Sigmoid colon (tissue), 7 donors: ENCODE data around the gene TSLP. TPM values are rescaled to one million over a fixed set of nuclear protein-coding genes. Genes with fewer than 3 reads are reported as not detected.
A peak's percentile ranks its signal among the peaks of the same experiment; 100 is the strongest.

Experiments
- DNase-seq: peaks from one replicate; pipeline ENCODE4 v3.0.0-alpha.2; 2019
- H3K27ac ChIP-seq, 4 donors: fragments of 200-600 bp; sonication (generic); one replicate each; pipeline ENCODE4 v1.5.1; 2016 to 2019; ENCODE audit warnings: mild to moderate bottlenecking in 1 of 4
- H3K27me3 ChIP-seq, 3 donors: fragments of 200-600 bp; sonication (generic); one replicate each; pipeline ENCODE4 v1.5.1; 2019; ENCODE audit warnings: mild to moderate bottlenecking in 1 of 3
- H3K36me3 ChIP-seq, 4 donors: fragments of 200-600 bp; sonication (generic); one replicate each; pipeline ENCODE4 v1.5.1; 2016 to 2019
- H3K4me1 ChIP-seq, 4 donors: fragments of 200-600 bp; sonication (generic); one replicate each; pipeline ENCODE4 v1.5.1; 2017 to 2019
- H3K4me3 ChIP-seq, 4 donors: fragments of 200-600 bp; sonication (generic); one replicate each; pipeline ENCODE4 v1.5.1; 2017 to 2019; ENCODE audit warnings: mild to moderate bottlenecking in 2 of 4, moderate library complexity in 1 of 4
- H3K9me3 ChIP-seq, 4 donors: fragments of 200-600 bp in 3 of 4; sonication (generic) in 3 of 4; one replicate each; pipeline versions ENCODE4 v1.5.1 to v1.6.1; 2013 to 2019
- EP300 ChIP-seq, 4 donors: sonication (generic); formaldehyde crosslinking; IDR thresholded peaks; one replicate each; pipeline ENCODE4 v1.6.1; 2017; ENCODE audit warnings: antibody characterized with exemption in 4 of 4
- POLR2A ChIP-seq, 2 donors: fragments of 450-650 bp; IDR thresholded peaks; one replicate each; pipeline ENCODE4 v1.6.1; 2016; ENCODE audit warnings: antibody characterized with exemption in 2 of 2, mild to moderate bottlenecking in 2 of 2, moderate library complexity in 2 of 2
- POLR2AphosphoS5 ChIP-seq, 4 donors: sonication (generic); formaldehyde crosslinking; IDR thresholded peaks; one replicate each; pipeline ENCODE4 v1.6.1; 2017; ENCODE audit warnings: antibody characterized with exemption in 4 of 4
- WGBS, 2 donors: extraction: QIAGEN DNeasy Blood & Tissue Kit; methylation state at CpG; one replicate each; pipeline ENCODE4 v1.1.7; 2013; 5-methylcytosine and 5-hydroxymethylcytosine counted together
- intact Hi-C: fragments of 100-400 bp; cut with DNase I; formaldehyde crosslinking; loops from one replicate; pipeline ENCODE4 v1.15.1; 2023
- polyA plus RNA-seq, 3 donors: library from polyadenylated mRNA; stranded (reverse); fragments of 200-250 nt; gene quantifications; one replicate each; pipeline ENCODE4 v1.2.3, GENCODE V29; 2013
- total RNA-seq, 4 donors: library from RNA; depleted of rRNA; stranded (reverse); fragments of >200 nt; gene quantifications; one replicate each; pipeline ENCODE4 v1.1.0, GENCODE V29; 2016
- TF ChIP-seq, protein P1 (sequence below), 4 experiments: fragments of 450-650 bp in 3 of 4; fragments of 200-600 bp in 1 of 4; IDR thresholded peaks; one replicate each; pipeline ENCODE4 v1.5.1; 2016 to 2019; ENCODE audit warnings: antibody characterized with exemption in 4 of 4, mild to moderate bottlenecking in 3 of 4, moderate library complexity in 2 of 4
- donor health status: healthy with polysubstance abuse.
- donor health status: Bipolar disorder and iron deficiency.
- donor health status: healthy.

Gene TSLP
- total RNA-seq (1 to 10 TPM in 2 of 4 donors, under 1 TPM in 1, not detected in 1; 0.36 to 1.2 (median 1.2) TPM), polyA plus RNA-seq (1 to 10 TPM in 1 of 3 donors, under 1 TPM in 2; 0.41 to 1.2 (median 0.46) TPM)

DNA sequence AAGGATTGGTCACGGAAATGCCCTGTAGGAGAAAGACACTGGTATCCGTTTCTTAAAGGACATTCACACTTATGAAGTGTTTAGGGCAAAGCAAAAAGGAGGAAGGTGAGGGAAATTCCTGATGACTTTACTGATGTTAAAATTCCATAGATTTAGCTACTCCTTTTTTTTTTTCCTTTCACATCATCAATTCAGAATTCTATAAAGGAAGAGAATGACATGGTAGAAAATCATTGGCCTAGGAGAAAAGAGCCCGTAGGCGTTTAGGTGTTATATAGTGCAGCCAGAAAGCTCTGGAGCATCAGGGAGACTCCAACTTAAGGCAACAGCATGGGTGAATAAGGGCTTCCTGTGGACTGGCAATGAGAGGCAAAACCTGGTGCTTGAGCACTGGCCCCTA lies at the start of gene TSLP:
Gene TSLP (plus strand): TSS at position 301 of the 400 bp plus-strand sequence. CDS start 178 bp downstream, outside the sequence.
- TF ChIP-seq POLR2A (IDR thresholded peaks at IDR 0.05) (no peak), POLR2AphosphoS5 (IDR thresholded peaks at IDR 0.05) (no peak), EP300 (IDR thresholded peaks at IDR 0.05) (no peak)
- TF ChIP-seq, protein P1, sequence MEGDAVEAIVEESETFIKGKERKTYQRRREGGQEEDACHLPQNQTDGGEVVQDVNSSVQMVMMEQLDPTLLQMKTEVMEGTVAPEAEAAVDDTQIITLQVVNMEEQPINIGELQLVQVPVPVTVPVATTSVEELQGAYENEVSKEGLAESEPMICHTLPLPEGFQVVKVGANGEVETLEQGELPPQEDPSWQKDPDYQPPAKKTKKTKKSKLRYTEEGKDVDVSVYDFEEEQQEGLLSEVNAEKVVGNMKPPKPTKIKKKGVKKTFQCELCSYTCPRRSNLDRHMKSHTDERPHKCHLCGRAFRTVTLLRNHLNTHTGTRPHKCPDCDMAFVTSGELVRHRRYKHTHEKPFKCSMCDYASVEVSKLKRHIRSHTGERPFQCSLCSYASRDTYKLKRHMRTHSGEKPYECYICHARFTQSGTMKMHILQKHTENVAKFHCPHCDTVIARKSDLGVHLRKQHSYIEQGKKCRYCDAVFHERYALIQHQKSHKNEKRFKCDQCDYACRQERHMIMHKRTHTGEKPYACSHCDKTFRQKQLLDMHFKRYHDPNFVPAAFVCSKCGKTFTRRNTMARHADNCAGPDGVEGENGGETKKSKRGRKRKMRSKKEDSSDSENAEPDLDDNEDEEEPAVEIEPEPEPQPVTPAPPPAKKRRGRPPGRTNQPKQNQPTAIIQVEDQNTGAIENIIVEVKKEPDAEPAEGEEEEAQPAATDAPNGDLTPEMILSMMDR (IDR thresholded peaks at IDR 0.05), result no peak
- Histone ChIP-seq H3K27ac (peak within 1 kb of the TSS in 1 of 4 donors; percentile 74), H3K4me3 (peak within 1 kb of the TSS; percentile 43 to 64 (median 58)), H3K27me3 (peaks cover 0 to 27% (median 0%) of the 10 kb centered on the region in 3 donors), H3K36me3 (no peaks in the 10 kb centered on the region), H3K4me1 (peaks cover 0 to 24% (median 19%) of the 10 kb centered on the region in 4 donors), H3K9me3 (no peaks in the 10 kb centered on the region)
- intact Hi-C loops, result no loop called here
- DNase-seq, result no peak
- 81 to 84% methylated on average over 4 of the region's 4 CpGs for WGBS, 2 donors

- no peak for TF ChIP-seq EP300 (IDR thresholded peaks at IDR 0.05)
- TF ChIP-seq POLR2AphosphoS5 (IDR thresholded peaks at IDR 0.05), result no peak
- Histone ChIP-seq H3K27ac (no peak overlapping the region), H3K4me3 (no peak overlapping the region), H3K27me3 (no peaks in the 10 kb centered on the region), H3K9me3 (no peaks in the 10 kb centered on the region), H3K36me3 (no peaks in the 10 kb centered on the region), H3K4me1 (no peaks in the 10 kb centered on the region)
- intact Hi-C loops, result no loop called here
- DNase-seq, result no peak
- 22 to 65% methylated on average over 5 of the region's 5 CpGs for WGBS, 2 donors
Observed at GRCh38 chr5:111022301-111022700, 49.2 kb upstream of the TSLP start.

DNA sequence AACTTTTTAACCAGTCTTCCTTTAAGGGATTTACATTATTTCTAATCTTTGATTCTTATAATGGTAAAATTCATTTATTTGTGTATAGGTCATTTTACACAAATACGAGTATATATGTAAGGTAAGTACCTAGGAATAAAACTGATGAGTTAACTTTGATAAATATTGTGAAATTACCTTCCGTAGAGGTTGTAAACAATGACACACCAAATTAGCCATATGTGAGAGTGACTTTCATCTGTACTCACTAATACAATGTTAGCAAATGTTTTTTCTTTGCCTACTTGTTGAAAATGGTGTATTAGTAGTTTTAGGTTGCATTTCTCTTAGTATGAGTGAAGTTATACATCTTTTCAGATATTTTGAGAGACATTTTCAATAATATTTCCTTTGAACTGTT lies 42.6 kb upstream of the TSLP start:
- intact Hi-C loops, result no loop called here
- H3K4me1 ChIP-seq, result no peaks in the 10 kb centered on the region
- H3K4me3 ChIP-seq, result no peak overlapping the region
- TF ChIP-seq EP300 (IDR thresholded peaks at IDR 0.05) (no peak), POLR2A (IDR thresholded peaks at IDR 0.05) (no peak), POLR2AphosphoS5 (IDR thresholded peaks at IDR 0.05) (no peak)
- TF ChIP-seq, protein P1 (IDR thresholded peaks at IDR 0.05), result no peak
- H3K27ac ChIP-seq, result no peak overlapping the region
- 42 to 80% methylated on average over 2 of the region's 2 CpGs for WGBS, 2 donors
- H3K27me3 ChIP-seq, result no peaks in the 10 kb centered on the region
- H3K36me3 ChIP-seq, result no peaks in the 10 kb centered on the region
- H3K9me3 ChIP-seq, result no peaks in the 10 kb centered on the region
- no peak for DNase-seq

DNA sequence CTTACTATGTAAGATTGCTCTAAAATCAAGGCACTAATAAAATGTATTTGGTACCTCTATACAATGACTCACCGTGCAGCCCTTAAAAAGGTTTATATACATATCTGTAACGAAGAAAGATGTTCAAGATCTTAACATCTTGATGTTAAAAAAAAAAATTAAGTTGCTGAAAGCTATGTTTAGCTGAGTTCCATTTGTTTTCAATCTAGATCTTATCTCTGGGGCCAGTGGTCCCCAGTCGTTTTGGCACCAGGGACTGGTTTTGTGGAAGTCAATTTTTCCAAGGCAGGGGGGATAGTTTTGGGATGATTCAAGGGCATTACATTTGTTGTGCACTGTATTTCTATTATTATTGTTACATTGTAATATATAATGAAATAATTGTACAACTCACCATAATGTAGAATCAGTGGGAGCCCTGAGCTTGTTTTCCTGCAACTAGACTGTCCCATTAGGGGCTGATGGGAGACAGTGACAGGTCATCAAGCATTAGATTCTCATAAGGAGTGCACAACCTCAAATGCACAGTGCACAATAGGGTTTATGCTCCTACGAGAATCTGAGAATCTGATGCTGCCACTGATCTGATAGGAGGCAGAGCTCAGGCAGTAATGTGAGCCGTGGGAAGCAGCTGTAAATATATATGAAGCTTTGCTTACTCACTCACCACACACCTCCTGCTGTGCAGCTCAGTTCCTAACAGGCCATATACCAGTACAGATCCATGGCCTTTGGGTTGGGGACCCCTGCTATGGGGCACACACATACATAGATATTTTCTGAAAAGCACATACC lies 27.6 kb upstream of the TSLP start:
- Histone ChIP-seq H3K27ac (no peak overlapping the region), H3K27me3 (no peaks in the 10 kb centered on the region), H3K36me3 (no peaks in the 10 kb centered on the region), H3K9me3 (peaks cover 0 to 3% (median 0%) of the 10 kb centered on the region in 4 donors), H3K4me1 (no peaks in the 10 kb centered on the region), H3K4me3 (no peak overlapping the region)
- no peak for DNase-seq
- intact Hi-C loops, result no loop called here
- TF ChIP-seq, protein P1 (IDR thresholded peaks at IDR 0.05), result no peak
- TF ChIP-seq POLR2A (IDR thresholded peaks at IDR 0.05) (no peak), EP300 (IDR thresholded peaks at IDR 0.05) (no peak), POLR2AphosphoS5 (IDR thresholded peaks at IDR 0.05) (no peak)
- 38 to 43% methylated on average over 5 of the region's 5 CpGs for WGBS, 2 donors

- Histone ChIP-seq H3K9me3 (no peaks in the 10 kb centered on the region), H3K36me3 (no peaks in the 10 kb centered on the region), H3K4me3 (no peak overlapping the region), H3K27ac (no peak overlapping the region), H3K27me3 (no peaks in the 10 kb centered on the region), H3K4me1 (no peaks in the 10 kb centered on the region)
- TF ChIP-seq POLR2A (IDR thresholded peaks at IDR 0.05), result no peak
- TF ChIP-seq POLR2AphosphoS5 (IDR thresholded peaks at IDR 0.05), result no peak
- TF ChIP-seq EP300 (IDR thresholded peaks at IDR 0.05), result no peak
- TF ChIP-seq, protein P1 (IDR thresholded peaks at IDR 0.05), result no peak
- intact Hi-C loops, result no loop called here
- no peak for DNase-seq
Observed at GRCh38 chr5:111058064-111058463, 13.4 kb upstream of the TSLP start.
